NCI-H1417 treated with DMSO at 0.1 percent for 48 hours (cell line): ENCODE data around the gene LRRC8D.
A peak's percentile ranks its signal among the peaks of the same experiment; 100 is the strongest.

Source experiments
- DNase-seq: peaks from one replicate; lab custom pipeline; 2025; lab: John Stamatoyannopoulos, UW

Gene LRRC8D

GRCh38 chr1:89833183-89834082, 12.6 kb downstream of the LRRC8D start:
- DNase-seq, result no peak

GRCh38 chr1:89834083-89834704, 13.4 kb downstream of the LRRC8D start:
- no peak for DNase-seq

DNA sequence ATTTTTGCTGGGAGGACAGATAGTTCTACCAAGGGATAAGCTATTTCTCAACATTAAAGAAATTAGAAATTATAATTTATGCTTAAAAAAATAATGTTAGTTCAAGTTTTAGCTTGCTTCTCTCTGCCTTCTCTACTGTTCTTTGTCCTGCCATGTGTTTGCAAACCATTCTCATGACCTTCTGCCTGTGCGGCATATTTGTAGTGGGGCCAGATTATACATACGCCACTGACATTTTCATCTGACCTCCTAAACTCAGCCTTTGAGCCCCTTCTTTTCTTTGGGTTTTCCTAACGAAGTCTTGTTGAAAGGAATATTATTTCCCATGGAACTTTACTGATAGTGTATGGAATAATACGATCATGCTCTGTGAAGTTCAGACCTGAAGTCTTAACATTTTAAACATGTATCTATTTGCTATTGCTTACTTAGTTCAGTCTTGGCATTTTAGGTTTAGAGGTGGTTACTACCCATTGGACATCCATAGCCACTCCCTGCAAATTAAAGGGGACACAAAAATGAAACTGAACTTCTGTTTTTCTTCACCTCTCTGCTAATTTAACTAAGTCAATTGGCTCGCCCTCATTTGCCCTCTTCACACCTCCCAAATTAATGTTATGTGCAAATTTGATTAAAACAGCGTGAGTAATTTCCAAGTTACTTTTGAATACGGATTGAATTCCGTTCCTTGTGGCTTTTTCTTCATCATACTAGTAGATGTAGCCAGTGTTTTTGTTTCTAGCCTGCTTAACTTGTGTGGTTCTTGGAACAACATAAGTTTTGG, 15.6 kb downstream of the LRRC8D start:
- no peak for DNase-seq

- no peak for DNase-seq
Measured at GRCh38 chr1:89837036-89837481, 16.2 kb downstream of the LRRC8D start.

GRCh38 chr1:89837510-89837909, 16.7 kb downstream of the LRRC8D start:
- no peak for DNase-seq

GRCh38 chr1:89839516-89839915, 18.7 kb downstream of the LRRC8D start:
- no peak for DNase-seq

DNA sequence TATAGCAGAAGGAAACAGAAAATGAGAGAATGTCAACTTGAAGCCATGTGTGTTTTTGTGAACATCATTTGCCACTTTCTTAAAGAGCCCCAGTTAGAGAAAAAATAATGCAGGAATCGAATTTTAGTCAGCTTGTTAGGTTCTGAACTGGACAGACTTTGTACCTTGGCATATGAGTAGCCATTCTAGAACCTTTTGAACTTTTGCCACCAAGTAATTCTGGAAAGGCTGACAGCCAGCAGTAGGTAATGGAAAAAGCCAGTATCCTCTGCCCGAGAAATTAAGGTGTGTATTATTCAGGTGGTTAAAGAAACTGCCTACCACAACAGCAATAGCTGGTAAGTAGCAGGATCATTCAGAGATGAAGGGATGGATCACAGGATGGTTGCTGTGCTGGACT, 20.7 kb downstream of the LRRC8D start:
- no peak for DNase-seq

- DNase-seq, result no peak
Measured at GRCh38 chr1:89842567-89843272, 21.9 kb downstream of the LRRC8D start.

DNA sequence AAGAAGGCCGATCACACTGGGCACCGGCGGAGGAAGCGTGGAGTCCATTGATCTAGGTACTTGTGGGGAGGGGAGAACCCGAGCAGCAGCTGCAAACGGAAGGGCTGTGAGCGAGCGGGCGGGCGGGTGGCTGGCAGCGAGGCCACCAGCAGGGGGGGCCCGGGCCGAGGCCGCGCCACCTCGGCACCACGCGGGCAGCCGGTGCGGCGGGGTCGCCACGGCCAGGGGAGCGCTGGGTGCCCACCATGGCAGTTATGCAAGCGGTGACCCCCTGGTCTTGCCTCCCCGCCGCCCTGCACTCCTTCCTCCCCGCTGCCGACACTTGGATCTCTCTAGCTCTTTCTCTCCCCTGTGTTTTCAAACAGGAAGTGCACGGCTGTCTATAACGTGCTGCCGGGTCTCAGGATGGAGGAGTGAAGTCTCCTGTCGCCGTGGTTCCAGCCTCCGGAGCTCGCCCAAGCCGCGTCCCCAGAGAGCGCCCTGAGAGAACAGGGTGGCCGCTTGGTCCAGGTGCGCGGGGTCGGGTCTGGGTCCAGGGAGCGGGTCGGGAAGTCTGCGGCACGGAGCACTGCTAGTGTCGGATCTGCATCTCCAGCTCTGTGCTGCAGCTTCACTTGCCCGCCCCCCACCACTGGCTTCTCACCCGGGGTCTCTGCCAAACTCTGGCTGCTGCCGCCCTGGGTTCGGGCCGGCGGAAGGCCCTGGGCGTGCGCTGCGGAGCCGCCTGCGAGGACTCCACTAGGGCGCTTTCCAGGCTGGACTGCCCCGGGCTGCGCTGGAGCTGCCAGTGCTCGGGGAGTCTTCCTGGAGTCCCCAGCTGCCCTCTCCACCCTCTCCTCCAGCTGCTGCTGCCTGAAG, 22.7 kb downstream of the LRRC8D start:
- peak; percentile 38 for DNase-seq

DNA sequence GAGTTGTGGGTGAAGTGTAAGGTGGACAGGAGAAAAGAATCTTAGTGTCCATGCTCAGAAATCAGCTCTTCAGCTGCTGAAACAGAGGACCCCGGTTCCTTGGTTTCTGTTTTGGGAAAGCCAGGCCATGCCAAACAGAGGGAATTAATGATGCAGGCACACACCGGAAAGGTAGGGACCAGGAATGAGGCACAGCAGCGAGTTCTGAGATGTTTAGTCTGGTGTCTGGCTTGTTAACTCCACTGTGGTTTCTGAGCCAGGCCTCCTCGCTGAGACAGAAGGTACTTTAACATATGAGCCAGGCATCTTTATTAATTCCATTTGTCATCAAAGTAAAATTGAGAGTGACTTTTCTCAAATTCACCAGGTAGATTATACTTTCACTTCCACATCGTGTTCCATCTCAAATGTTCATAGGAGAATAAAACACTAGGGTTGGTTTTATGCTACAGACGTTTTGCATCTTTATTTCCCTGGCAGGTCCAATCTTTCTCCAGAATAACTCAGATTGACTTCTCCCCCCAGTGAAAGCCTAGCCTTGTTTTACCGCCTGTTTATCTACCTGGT, 23.5 kb downstream of the LRRC8D start:
- no peak for DNase-seq

DNA sequence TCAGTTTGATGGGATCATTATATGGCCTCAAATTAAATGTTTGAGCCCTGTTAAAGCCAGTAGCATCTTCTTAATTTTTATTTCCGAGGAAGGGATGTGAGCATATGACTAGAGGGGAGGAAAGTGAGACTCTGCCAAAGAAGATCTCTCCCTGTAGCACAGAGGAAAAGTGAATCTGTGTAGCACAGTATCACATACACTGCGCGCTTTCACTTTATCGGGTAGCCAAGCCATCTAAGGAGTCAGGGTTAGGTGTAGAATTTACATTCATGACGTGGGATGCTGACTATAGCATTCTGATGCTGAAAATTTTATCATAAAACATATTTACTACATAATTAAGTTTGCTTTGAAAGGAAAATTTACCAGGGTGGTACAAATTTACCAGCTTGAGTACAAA, 24.0 kb downstream of the LRRC8D start:
- no peak for DNase-seq

- DNase-seq, result no peak
Measured at GRCh38 chr1:89847191-89847729, 26.4 kb downstream of the LRRC8D start.

DNA sequence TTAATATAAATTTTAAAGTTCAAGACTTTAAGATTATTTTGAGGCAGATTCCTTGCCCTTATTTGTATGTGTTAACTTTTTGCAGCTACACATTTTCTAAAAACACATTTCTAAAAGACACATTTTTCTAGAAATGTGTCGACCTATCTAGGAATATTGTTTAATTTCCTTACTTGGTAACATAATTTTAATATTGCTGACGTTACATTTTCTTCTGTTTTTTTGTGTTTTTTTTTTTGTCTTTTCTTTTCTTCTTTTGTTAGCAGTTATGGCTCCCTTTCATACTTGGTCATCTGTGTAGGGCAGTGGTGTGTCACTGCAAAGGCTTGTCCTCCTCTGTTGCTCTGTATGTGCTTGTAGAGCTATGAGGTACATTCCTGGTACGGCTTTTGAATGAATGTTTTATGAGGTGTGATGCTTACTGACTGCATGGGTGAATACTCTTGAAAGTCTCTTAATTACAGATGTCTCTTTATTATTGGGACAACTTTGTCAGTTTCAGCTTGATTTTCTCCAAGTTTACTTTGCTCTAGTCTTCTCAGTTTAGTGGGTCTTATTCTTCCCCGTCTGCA, 30.1 kb downstream of the LRRC8D start:
- DNase-seq, result no peak

DNA sequence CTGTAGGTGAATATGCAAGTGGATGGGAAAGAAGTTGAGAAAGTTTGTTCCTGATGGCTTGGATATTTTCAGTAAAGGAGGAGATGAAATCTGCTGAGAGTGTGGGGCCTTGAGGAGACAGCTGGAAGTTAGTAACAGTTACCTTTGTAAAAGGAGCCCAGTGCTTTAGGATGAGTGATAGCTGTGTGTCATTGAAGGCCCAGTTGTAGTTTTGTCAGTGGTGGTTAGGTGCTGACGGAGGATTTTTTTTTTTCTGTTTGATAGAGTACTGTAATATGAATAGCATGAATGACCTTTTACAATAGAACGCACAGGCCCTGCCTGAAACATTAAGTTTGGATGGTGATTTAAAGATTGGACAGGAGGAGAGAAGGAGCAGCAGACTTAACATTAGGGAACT, 33.3 kb downstream of the LRRC8D start:
- no peak for DNase-seq

GRCh38 chr1:89855413-89856123, 34.7 kb downstream of the LRRC8D start:
- no peak for DNase-seq

- no peak for DNase-seq
Measured at GRCh38 chr1:89863165-89863830, 42.5 kb downstream of the LRRC8D start.

GRCh38 chr1:89865498-89866382, 44.9 kb downstream of the LRRC8D start:
- no peak for DNase-seq

DNA sequence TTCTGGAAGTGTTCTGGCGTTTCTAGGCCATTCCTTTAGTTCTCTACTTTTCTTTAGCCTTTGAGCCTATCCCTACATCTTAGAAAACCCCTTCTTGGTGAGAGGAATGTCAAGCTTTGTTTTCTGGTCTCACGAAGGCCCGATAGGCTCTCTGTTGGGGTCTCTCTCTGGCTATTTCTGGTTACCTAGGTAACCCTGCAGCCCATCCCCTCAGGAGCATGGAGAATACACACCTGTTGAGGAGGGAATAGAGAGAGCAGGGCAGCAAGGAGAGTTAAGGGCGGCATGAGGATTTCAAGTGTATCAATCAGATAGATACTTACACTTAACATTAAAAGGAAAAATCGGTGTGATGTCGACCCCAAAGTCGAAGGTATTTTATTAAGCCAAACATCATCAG, 45.7 kb downstream of the LRRC8D start:
- no peak for DNase-seq
